HG02884 (cell line): ENCODE data around the gene CACNA2D3.

Experiments used
- ATAC-seq: cut with Tn5 transposase; IDR thresholded peaks from one replicate; pipeline ENCODE4 v1.9.1; 2021; ENCODE audit warnings: mild to moderate bottlenecking, moderate library complexity; ENCODE audit not compliant: unreplicated experiment

CACNA2D3 gene

DNA sequence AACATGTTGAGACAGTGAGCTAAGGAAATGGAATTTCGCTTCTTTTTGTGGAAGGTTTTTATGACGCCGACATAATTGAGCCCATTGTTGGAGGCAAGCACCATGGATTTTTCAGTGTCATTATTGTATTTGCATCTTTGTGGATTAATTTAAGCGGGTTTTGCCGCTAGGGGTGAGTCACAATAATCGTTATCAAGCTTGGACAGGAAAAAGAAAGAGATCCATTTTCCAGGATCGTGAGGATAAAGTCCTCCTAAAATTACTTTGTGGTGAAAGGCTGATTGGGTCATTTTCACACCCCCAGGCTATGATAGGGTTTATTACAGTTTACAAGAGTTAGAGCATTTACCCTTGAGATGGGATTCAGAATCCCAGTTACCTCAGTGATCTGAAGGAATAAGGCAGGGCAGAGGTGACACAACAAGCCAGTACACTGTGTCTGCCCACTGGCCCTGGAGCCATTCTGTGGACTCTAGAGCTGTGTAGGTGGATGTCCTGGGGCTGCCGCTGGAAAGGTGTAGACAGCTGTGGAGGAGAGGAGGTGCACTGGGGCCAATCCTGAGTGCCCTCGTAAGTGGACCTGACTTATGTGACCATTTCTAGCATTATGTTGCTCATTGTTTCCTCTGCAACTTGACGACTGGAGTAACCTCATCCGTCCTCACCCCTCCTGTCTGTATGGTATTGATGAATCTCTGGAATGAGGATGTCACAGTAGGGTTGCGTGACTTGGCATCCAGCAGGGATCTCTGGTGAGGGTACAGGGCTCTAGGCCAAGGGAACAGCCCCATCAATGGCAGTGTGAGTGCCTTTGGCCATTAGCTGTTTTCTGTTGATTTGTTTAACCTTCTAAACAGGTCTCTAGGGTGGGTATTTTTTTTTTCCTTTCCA is 435.4 kb downstream of the CACNA2D3 start:
- ATAC-seq, result no peak

DNA sequence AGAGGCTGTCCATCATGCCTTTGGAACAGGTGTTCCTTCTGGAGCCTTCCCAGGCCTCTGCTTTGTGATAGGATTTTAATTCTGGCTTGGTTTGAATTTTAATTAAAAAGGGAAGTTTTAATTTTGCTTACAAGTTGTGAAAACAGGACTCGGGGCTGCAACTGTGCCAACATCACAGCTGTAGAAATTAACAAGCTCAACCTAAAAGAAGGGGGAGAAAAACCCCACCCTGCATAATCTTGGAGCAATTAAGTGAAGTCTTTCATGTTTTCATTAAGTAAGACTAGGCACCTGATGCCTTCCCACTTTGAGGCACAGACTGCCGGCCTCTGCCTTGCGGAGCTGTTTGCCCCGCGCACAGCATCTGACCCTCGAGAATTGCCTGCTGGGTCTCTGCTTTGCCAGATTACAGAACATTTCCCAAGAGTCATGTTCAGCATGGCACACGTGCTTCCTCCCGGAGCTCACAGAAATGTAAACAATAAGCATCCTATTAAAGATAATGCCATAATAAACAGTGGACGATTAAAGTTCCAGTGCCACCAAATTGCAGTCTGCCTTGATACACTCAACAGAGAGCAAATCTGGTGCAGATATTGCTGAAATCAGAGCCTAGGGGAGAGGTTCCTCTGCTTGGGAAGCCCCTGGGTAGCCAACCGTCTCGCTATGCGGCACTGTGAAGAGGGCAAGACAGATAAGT is 441.3 kb downstream of the CACNA2D3 start:
- no peak for ATAC-seq

DNA sequence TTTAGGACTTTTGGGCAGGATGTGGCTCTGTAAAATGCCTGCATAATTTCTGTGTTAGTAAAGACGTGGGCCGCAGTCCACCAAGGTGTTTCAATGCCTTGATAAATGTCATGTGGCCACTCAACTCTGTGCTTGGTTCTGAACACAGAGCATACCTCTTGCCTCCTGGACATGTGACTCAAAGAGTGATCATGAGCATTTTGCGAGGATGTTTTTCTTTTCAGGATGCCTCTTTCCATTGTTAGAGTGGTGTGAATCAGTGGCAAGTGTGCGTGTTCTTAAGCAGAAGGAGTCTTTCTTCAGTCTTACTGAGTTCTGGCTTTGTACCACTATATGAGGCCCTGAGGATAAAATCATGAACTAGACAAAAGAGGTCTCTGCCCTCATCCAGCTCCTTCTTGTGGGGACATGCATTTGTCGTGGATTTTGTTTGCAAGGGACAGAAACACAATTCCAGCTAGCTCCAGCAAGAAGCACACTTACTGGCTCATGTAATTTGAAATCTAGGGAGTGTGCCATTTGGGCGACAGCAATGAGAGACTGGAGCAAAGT is 442.1 kb downstream of the CACNA2D3 start:
- ATAC-seq, result no peak

DNA sequence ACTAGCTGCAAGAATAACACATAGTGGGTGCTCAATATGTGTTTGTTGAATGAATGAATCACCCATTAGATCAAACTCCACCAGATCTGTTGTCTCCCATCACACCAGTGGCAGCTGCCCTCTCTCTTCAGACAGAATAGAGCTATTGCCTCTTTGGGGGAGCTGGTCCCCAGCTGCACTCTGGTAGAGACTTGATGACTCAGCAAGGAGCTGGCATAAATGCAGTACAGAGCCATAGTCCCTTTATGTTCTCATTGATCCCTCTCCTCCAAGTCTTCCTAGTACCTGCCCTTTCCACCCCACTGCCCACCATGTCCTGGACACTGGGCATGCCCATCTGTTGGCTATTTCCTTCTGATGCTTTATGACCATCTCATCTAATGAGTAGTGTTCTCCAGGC is 443.6 kb downstream of the CACNA2D3 start:
- ATAC-seq, result no peak

GRCh38 chr3:54567949-54568348 is 445.6 kb downstream of the CACNA2D3 start:
- ATAC-seq, result no peak

DNA sequence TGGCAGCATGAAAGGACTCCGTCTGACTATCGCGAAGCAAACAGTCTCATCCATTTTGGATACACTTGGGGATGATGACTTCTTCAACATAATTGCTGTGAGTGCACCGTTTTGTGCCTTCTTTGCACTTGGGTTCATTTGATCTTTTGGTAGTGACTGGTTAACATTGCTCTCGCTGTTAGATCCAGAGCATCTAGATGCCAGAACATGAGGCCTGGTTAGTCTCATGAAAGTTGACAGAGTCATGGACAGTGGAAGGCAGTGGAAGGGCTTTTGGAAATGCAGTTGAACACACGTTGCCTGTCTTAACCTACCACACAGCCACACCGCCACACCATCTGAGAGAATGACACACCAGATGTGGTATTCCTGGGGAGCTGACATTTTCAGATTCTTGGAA is 447.7 kb downstream of the CACNA2D3 start:
- no peak for ATAC-seq

GRCh38 chr3:54572197-54572895 is 450.0 kb downstream of the CACNA2D3 start:
- ATAC-seq, result no peak

DNA sequence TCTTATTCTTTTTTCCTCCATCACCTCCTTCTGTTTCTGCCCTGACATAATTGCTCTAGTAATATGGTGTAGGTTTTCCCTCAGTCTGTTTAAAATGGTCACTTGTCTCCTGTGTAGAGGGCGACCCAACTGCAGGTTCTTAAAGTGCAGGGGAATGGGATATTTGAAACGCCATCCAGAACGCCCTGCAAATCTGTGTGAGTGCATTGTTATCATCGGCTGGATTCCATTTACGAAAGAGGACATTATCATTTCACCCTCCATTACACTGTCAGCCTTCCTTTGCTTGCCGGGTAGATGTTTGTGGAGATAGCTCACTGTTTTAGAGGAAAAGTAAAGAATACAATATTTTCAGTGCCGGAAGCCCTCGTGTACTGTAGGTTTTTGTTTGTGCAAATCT is 451.5 kb downstream of the CACNA2D3 start:
- ATAC-seq, result no peak

- no peak for ATAC-seq
These were observed 452.7 kb downstream of the CACNA2D3 start for GRCh38 chr3:54574906-54575617.

- no peak for ATAC-seq
These were observed 453.2 kb downstream of the CACNA2D3 start for GRCh38 chr3:54575618-54575960.

GRCh38 chr3:54577313-54577712 is 455.0 kb downstream of the CACNA2D3 start:
- ATAC-seq, result no peak

DNA sequence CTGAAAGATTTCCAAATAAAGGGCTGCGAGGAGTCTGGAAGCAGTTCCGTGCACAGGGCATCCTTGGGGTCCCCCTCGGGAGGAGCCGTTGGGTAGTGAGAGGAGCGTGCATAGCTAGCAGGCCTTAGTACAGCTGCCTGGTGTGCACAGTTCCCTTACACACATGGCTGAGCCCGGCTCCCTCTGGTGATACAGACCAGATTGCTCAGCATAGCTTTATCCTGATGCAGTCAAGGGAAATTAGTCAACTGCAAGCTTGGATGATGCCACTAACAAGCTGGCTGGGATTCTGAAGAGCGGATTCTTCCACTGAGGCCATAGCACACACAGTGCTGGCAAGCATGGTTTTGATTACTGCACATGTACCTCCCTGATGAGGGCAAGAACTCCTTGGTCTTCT is 456.1 kb downstream of the CACNA2D3 start:
- no peak for ATAC-seq

DNA sequence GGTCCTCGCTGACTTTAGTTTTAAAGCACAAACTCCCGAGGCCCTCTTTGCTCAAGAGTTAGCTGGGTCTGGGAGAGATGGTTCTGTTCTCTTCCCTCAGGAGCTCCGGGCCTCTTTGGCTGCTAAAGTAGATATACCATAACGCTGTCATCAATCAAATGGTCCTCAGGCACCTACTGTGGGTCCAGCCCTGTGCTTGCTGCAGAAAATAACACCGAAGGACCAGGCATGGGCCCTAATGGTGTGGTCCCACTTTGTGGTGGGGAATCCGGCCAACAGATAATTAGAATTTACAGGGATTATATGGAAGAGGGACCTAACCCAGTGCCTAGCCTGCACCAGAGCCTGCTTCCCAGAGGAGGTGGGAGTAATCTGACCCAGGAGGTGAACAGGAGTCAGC is 458.1 kb downstream of the CACNA2D3 start:
- ATAC-seq, result no peak

DNA sequence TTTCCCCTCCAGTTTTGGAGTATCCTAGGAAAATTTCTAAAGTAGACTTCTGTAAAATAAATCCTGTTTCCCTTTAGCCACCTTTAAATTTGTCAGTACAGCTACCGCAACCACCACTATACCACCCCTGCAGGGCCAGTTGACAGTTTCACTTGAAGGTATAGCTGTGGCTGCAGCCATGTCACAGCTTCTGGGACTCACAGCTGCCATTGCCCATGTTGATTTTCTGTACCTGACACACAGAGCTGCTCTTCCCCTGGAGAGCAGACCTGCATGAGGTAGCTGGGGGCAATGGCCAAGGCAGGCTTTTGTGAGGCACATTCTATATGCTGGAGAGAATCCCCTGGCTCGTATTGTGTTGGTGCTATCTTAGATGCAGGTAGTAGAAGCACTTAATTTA is 460.1 kb downstream of the CACNA2D3 start:
- no peak for ATAC-seq

- no peak for ATAC-seq
These were observed 468.8 kb downstream of the CACNA2D3 start for GRCh38 chr3:54591157-54591556.

DNA sequence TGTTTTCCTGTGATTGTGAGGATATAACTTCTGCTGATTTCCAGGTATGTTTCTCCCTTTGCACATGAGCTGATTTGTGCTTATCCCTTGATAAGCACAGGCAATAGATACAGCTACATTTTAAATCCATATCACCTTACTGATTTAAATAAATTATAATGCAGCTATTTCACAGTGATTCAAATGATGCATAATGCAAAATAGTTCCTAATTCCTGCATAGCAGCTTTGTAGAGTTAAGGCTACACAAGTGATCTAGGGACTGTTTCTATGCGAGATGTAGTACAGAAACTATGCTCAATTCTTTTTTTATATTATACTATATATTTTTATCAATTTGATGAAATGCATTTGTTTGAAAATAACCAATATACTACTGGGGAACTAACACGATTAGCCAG is 471.3 kb downstream of the CACNA2D3 start:
- ATAC-seq, result no peak

DNA sequence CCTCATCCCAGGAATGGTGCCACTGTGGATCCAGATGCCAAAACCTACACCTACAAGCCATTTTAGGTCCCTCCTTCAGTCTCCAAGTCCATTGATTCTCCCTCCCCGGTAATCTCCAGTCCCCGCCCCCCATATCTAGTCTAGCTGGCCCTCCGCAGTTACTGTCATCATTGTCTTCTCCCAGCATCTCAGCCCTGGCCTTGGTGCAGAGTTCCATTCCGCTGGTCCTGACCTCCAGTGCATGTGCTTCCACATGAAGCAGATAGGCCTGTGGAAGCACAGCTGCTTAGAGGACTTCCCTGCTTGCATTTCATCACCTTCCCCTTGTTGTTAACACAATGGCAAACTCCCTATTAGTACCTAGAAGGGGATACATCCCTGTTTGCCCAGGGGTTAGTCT is 473.7 kb downstream of the CACNA2D3 start:
- ATAC-seq, result no peak

GRCh38 chr3:54599716-54600115 is 477.4 kb downstream of the CACNA2D3 start:
- ATAC-seq, result no peak

DNA sequence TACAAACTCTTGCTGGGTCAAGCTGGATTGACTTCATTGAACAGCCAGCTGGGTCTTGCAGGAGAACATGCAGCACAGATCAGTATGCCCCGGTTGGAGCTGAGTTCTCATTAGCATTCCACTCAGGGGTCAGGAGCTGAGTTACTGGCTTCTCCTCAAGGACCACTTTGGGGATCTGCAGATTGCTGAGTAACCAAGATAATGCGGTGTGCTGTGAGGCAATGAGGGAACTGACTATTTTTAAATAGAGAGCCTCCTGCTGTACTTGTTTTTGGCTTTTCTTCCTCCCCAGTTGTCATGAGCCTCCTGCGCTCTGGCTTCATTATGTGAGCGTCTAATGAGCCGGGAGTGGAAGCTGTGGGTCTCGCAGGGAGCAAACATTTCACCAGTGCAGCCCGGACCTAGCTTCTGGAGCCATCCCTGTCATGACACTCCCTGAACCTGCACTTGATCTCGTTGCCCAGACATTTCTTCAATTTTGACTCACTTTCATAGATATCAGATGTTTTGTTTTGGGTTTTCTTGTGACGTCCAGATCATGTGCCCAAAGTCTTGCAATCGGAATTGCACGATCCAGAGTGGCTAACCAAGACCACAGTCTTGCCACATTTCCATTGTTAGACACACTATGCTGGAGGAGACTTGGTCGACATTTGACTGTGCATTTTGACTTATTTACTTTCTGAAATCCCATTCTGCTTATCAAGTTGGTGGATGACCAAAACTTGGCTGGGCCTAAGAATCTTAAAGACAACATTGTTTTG is 478.3 kb downstream of the CACNA2D3 start:
- no peak for ATAC-seq

- ATAC-seq, result no peak
These were observed 482.1 kb downstream of the CACNA2D3 start for GRCh38 chr3:54604495-54604894.
